Endothelial cell (in vitro differentiated cells): ENCODE measurements around the gene PPP1R3E. TPM values are rescaled to one million over a fixed set of nuclear protein-coding genes. Genes with fewer than 3 reads are reported as not detected.

ENCODE experiments used
- DNase-seq: peaks from one replicate; pipeline ENCODE4 v3.0.0; 2021; ENCODE audit warnings: low spot score
- H3K27ac Mint-ChIP-seq: one replicate; pipeline ENCODE4 v1.8.0; 2021; ENCODE audit warnings: mixed read lengths, inconsistent platforms; ENCODE audit not compliant: unreplicated experiment
- H3K27me3 Mint-ChIP-seq: one replicate; pipeline ENCODE4 v1.8.0; 2021; ENCODE audit warnings: mild to moderate bottlenecking, moderate library complexity, mixed read lengths, inconsistent platforms; ENCODE audit not compliant: unreplicated experiment
- H3K36me3 Mint-ChIP-seq: one replicate; pipeline ENCODE4 v1.8.0; 2021; ENCODE audit warnings: mild to moderate bottlenecking, low read depth, mixed read lengths, inconsistent platforms; ENCODE audit not compliant: unreplicated experiment
- H3K4me1 Mint-ChIP-seq: one replicate; pipeline ENCODE4 v1.8.0; 2021; ENCODE audit warnings: mild to moderate bottlenecking, mixed read lengths, inconsistent platforms; ENCODE audit not compliant: unreplicated experiment
- H3K4me3 Mint-ChIP-seq: one replicate; pipeline ENCODE4 v1.8.0; 2021; ENCODE audit warnings: mild to moderate bottlenecking, mixed read lengths, inconsistent platforms; ENCODE audit not compliant: unreplicated experiment
- H3K9me3 Mint-ChIP-seq: one replicate; pipeline ENCODE4 v1.8.0; 2021; ENCODE audit warnings: mixed read lengths, inconsistent platforms; ENCODE audit not compliant: unreplicated experiment
- long read RNA-seq: library from polyadenylated mRNA; unstranded; transcript quantifications from one replicate; pipeline ENCODE4 v2.0.0, GENCODE V29; 2020; ENCODE audit not compliant: unreplicated experiment
- total RNA-seq: library from RNA; stranded (reverse); fragmentation: NEBNext Ultra II Directional; extraction: Animal tissue kit (Norgen Biotek cat#: 25700); gene quantifications from one replicate; pipeline ENCODE4 v1.2.1, GENCODE V29; 2021; ENCODE audit not compliant: unreplicated experiment
- TF ChIP-seq, protein P1 (sequence below): fragments of 200-600 bp; sonication (generic); IDR thresholded peaks from one replicate; pipeline ENCODE4 v1.5.0; 2021; ENCODE audit warnings: antibody characterized with exemption; ENCODE audit not compliant: unreplicated experiment

PPP1R3E gene, protein sequence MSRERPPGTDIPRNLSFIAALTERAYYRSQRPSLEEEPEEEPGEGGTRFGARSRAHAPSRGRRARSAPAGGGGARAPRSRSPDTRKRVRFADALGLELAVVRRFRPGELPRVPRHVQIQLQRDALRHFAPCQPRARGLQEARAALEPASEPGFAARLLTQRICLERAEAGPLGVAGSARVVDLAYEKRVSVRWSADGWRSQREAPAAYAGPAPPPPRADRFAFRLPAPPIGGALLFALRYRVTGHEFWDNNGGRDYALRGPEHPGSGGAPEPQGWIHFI
- 8.4 TPM for total RNA-seq
- long read RNA-seq, partial matches to known transcripts = 1 of 1 reads
- long read RNA-seq, other reads (novel, unspliced or antisense) = 0 of 1 reads

DNA sequence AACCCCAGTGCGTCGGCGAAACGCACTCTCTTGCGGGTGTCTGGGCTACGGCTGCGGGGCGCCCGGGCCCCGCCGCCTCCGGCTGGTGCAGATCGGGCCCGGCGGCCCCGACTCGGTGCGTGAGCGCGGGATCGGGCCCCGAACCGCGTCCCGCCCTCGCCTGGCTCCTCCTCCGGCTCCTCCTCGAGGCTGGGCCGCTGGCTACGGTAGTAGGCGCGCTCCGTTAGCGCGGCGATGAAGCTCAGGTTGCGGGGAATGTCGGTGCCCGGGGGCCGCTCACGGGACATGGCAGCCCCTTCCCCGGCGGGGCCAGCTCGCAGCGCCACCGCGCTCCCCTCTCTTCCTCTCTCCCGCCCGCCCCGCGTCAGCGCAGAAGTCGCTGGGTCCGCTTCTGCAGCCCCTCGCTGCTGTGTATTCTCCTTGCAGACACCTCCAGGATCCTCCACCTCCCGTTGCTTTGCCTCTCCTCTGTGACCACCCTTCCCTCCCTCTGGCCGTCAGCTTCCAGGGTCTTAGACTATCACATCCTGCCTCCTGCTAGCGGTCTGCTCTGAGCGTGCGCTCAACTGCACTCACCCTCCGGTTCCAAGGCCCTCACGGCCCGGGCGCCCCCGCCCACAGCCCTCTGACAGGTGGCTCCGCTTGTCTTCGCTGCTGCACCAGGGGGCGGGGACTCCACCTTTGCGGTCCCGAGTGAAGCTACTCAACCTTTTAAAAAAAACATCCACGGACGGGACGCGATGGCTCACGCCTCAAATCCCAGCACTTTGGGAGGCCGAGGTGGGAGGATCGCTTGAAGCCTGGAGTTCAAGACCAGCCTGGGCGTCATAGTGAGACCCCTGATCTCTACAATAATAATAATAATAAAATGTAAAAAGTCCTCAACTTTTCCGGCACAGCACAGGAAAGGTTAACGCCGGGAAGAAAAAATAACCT is at the start of gene PPP1R3E:
TSS of gene PPP1R3E (minus strand) at position 570 of the 936 bp plus-strand sequence. CDS start at position 287, 283 bp downstream.
- peaks cover 14% of the 10 kb centered on the region for H3K27me3 Mint-ChIP-seq
- peaks cover 12% of the 10 kb centered on the region for H3K36me3 Mint-ChIP-seq
- H3K27ac Mint-ChIP-seq = peak within 1 kb of the TSS; percentile 89
- DNase-seq = peak; percentile 64
- TF ChIP-seq, protein P1, sequence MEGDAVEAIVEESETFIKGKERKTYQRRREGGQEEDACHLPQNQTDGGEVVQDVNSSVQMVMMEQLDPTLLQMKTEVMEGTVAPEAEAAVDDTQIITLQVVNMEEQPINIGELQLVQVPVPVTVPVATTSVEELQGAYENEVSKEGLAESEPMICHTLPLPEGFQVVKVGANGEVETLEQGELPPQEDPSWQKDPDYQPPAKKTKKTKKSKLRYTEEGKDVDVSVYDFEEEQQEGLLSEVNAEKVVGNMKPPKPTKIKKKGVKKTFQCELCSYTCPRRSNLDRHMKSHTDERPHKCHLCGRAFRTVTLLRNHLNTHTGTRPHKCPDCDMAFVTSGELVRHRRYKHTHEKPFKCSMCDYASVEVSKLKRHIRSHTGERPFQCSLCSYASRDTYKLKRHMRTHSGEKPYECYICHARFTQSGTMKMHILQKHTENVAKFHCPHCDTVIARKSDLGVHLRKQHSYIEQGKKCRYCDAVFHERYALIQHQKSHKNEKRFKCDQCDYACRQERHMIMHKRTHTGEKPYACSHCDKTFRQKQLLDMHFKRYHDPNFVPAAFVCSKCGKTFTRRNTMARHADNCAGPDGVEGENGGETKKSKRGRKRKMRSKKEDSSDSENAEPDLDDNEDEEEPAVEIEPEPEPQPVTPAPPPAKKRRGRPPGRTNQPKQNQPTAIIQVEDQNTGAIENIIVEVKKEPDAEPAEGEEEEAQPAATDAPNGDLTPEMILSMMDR = no peak
- H3K4me3 Mint-ChIP-seq = peak within 1 kb of the TSS; percentile 98
- peaks cover 27% of the 10 kb centered on the region for H3K4me1 Mint-ChIP-seq
- no peaks in the 10 kb centered on the region for H3K9me3 Mint-ChIP-seq

DNA sequence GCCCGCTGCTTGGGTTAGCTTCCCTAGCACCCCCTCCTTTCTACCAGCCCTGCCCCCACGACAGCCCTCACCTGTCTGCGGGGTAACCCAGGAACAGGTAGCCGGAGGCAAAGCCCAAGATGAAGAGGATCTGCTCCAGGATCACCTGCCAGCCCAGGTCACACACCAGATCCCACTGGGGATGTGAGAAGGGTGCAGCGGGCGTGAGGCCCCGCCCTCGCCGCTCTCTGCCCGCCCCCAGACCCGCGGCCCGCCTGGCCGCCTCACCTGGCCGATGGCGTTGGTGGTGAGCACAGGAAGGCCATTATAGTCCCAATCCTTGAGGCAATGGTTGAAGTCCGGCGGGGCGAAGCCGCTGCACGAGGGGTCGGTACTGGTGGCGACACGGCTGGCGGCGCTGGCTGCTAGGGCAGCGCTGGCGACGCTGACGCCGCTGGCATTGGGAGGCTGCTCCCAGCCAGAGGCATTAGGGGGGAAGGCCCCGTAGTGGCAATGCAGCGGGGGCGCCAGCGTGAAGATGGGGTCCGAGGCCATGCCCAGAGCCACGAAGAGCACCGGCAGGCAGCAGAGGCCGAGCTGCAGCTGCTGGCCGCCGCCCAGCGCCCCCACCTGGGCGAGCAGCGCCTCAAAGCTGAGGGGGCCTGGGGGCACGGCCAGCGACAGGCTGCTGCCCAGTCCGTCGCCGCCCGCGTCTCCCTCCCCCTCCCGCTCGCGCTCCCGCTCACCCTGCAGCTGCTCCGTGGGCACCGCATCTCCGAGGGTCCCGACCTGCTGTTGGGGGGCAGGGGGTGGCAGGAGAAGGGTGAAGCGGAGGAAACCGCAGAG is 49.2 kb upstream of the PPP1R3E start:
- no peaks in the 10 kb centered on the region for H3K9me3 Mint-ChIP-seq
- TF ChIP-seq, protein P1 = peak; percentile 19
- peak; percentile 25 for DNase-seq
- H3K4me1 Mint-ChIP-seq = peaks cover 18% of the 10 kb centered on the region
- peaks cover 37% of the 10 kb centered on the region for H3K36me3 Mint-ChIP-seq
- H3K27me3 Mint-ChIP-seq = peaks cover 21% of the 10 kb centered on the region
- H3K4me3 Mint-ChIP-seq = peak overlapping the region; percentile 83
- H3K27ac Mint-ChIP-seq = no peak overlapping the region

DNA sequence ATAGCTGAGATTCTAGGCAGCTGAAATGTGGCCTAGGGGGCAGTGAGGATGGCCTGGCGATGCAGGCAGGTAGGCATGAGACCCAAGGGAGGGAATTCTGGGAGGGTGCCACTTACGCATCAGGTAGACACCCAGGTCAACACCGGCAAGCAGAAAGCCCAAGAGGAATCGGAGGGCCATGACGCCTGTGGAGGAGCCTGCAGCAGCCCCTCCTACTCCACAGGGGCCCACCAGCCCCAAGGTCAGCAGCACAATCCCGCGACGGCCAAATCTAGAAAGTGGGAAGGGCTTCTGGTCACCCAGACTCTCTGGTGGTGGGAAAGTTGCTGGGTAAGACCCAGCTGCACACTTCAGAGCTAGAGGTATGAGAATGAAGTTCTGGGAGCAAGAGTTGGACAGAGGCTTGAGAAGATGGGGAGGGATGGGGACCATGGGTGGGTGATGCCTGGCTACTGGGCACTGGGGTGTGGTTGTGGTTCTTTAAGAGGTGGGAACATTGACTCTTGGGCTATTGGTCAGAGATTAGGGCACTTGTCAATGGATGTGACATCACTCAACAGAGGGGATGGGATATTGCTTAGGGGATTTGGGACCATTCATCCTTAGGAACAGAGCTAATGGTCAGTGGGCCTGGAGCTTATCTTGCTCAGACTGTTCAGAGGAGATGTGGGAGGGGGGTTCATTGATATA is 46.6 kb upstream of the PPP1R3E start:
- Mint-ChIP-seq H3K27me3 (peaks cover 21% of the 10 kb centered on the region), H3K36me3 (peaks cover 31% of the 10 kb centered on the region), H3K27ac (no peak overlapping the region), H3K4me3 (no peak overlapping the region), H3K4me1 (peaks cover 16% of the 10 kb centered on the region), H3K9me3 (no peaks in the 10 kb centered on the region)
- DNase-seq = no peak
- TF ChIP-seq, protein P1 = no peak

DNA sequence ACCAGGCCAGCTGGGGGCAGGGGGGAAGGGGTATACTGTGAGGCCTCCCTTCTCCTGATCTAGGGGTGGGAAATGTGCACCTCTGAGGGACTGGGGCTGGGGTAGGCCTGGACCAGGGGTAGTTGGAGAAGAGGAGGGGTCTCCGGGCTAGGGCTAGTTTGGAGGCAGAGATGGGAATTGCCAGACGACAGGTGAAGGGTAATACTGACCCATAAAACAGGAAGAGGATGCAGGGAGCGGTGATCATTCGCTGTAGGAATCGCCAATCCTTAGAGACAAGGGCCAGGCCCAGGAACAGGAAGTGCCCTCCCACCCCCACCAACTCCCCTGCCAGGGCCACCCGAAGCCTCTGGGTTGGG is 45.6 kb upstream of the PPP1R3E start:
- Mint-ChIP-seq H3K36me3 (peaks cover 26% of the 10 kb centered on the region), H3K27me3 (peaks cover 15% of the 10 kb centered on the region), H3K4me1 (peaks cover 12% of the 10 kb centered on the region), H3K27ac (no peak overlapping the region), H3K9me3 (no peaks in the 10 kb centered on the region), H3K4me3 (no peak overlapping the region)
- TF ChIP-seq, protein P1 = no peak
- DNase-seq = no peak
